Myocyte (in vitro differentiated cells): ENCODE results near the gene NUP205. TPM values are rescaled to one million over a fixed set of nuclear protein-coding genes. Genes with fewer than 3 reads are reported as not detected.

ENCODE experiments used
- total RNA-seq: library from RNA; depleted of rRNA; stranded (reverse); fragments of >200 nt; gene quantifications from 2 replicates; pipeline ENCODE4 v1.2.3, GENCODE V29; 2014

The NUP205 gene
- total RNA-seq, 1 donor from 2014 or later = 33.9 TPM

Other genes starting within 250 kb of the NUP205 start
- gene CNOT4, start 47.8 kb upstream of the NUP205 start, total RNA-seq = 20.7 and 21.7 TPM in 2 replicates
- gene STMP1, start 104.6 kb downstream of the NUP205 start, total RNA-seq = 20.7 and 23.2 TPM in 2 replicates
- 0.03 TPM in 1 of 2 replicates, not detected in the other for gene SLC13A4, start 170.3 kb downstream of the NUP205 start, total RNA-seq
- gene FAM180A, start 190.9 kb downstream of the NUP205 start, total RNA-seq = 2.6 and 3.1 TPM in 2 replicates